KOPT-K1 (cell line): ENCODE results near the gene IL3.

Source experiments
- H3K27ac ChIP-seq: fragments of 200-600 bp; sonication (generic); 2 replicates; pipeline ENCODE4 v1.5.1; 2016; ENCODE audit warnings: antibody characterized with exemption, mild to moderate bottlenecking, low read depth, low read length; ENCODE audit not compliant: poor library complexity, severe bottlenecking
- H3K36me3 ChIP-seq: fragments of 200-600 bp; sonication (generic); 2 replicates; pipeline ENCODE4 v1.5.1; 2017; ENCODE audit warnings: antibody characterized with exemption, mild to moderate bottlenecking, low read length, moderate library complexity; ENCODE audit not compliant: insufficient read depth
- H3K9me3 ChIP-seq: fragments of 200-600 bp; sonication (generic); 2 replicates; pipeline ENCODE4 v1.5.1; 2017; ENCODE audit warnings: antibody characterized with exemption, low read length, mild to moderate bottlenecking; ENCODE audit not compliant: insufficient read depth, poor library complexity, severe bottlenecking

IL3 gene

DNA sequence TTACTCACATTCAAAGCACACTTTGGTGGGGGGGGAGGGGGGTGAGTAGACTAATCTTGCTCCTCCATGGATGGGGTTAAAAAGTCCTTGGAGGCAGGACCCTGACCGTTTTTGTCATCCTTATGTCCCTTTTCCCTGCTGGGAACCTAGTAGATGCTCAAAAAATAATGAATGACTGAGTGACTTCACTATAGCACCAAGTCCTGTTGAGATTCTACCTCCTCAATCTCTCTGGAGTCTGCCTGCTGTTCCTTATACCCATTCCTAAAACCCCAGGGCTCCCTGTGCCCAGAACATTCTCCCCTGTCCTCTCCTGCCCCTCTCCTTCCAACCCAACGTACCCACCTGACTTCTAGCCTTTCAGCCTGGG lies 10.9 kb downstream of the IL3 start:
- Histone ChIP-seq H3K27ac (no peak overlapping the region), H3K9me3 (no peaks in the 10 kb centered on the region), H3K36me3 (no peaks in the 10 kb centered on the region)

- Histone ChIP-seq H3K36me3 (no peaks in the 10 kb centered on the region), H3K27ac (no peak overlapping the region), H3K9me3 (no peaks in the 10 kb centered on the region)
Observed at GRCh38 chr5:132072070-132072469, 11.6 kb downstream of the IL3 start.

DNA sequence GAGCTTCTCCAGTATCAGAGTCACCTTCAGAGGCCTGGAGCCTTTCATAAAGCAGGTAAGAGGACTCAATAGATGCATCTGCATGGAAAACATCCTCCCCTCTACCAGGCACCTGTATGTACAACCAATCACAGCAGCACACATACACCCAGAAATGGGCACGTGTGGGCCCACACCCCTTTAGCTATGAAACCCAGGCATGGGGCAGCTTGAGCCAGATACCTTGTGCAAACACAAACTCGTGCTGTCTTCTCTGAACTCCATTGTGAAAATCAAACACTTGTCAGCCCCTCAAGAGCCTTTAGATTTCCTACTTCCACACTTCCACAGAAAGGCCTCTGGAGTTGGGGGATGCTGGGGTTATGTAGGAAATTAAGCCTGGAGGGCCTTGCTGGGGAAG lies 12.1 kb downstream of the IL3 start:
- Histone ChIP-seq H3K36me3 (no peaks in the 10 kb centered on the region), H3K9me3 (no peaks in the 10 kb centered on the region), H3K27ac (no peak overlapping the region)

DNA sequence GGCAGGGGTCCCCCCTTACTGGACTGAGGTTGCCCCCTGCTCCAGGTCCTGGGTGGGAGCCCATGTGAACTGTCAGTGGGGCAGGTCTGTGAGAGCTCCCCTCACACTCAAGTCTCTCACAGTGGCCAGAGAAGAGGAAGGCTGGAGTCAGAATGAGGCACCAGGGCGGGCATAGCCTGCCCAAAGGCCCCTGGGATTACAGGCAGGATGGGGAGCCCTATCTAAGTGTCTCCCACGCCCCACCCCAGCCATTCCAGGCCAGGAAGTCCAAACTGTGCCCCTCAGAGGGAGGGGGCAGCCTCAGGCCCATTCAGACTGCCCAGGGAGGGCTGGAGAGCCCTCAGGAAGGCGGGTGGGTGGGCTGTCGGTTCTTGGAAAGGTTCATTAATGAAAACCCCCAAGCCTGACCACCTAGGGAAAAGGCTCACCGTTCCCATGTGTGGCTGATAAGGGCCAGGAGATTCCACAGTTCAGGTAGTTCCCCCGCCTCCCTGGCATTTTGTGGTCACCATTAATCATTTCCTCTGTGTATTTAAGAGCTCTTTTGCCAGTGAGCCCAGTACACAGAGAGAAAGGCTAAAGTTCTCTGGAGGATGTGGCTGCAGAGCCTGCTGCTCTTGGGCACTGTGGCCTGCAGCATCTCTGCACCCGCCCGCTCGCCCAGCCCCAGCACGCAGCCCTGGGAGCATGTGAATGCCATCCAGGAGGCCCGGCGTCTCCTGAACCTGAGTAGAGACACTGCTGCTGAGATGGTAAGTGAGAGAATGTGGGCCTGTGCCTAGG lies 13.0 kb downstream of the IL3 start, which contains the start of gene CSF2:
TSS of gene CSF2 (plus strand) at position 559 of the 783 bp plus-strand sequence. CDS start at position 594, 35 bp downstream.
- no peaks in the 10 kb centered on the region for H3K36me3 ChIP-seq
- H3K27ac ChIP-seq, result no peak within 1 kb of the TSS
- no peaks in the 10 kb centered on the region for H3K9me3 ChIP-seq

DNA sequence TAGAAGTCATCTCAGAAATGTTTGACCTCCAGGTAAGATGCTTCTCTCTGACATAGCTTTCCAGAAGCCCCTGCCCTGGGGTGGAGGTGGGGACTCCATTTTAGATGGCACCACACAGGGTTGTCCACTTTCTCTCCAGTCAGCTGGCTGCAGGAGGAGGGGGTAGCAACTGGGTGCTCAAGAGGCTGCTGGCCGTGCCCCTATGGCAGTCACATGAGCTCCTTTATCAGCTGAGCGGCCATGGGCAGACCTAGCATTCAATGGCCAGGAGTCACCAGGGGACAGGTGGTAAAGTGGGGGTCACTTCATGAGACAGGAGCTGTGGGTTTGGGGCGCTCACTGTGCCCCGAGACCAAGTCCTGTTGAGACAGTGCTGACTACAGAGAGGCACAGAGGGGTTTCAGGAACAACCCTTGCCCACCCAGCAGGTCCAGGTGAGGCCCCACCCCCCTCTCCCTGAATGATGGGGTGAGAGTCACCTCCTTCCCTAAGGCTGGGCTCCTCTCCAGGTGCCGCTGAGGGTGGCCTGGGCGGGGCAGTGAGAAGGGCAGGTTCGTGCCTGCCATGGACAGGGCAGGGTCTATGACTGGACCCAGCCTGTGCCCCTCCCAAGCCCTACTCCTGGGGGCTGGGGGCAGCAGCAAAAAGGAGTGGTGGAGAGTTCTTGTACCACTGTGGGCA lies 13.8 kb downstream of the IL3 start:
- no peak overlapping the region for H3K27ac ChIP-seq
- no peaks in the 10 kb centered on the region for H3K9me3 ChIP-seq
- H3K36me3 ChIP-seq, result no peaks in the 10 kb centered on the region

GRCh38 chr5:132074772-132075718 lies 14.6 kb downstream of the IL3 start:
- Histone ChIP-seq H3K27ac (no peak overlapping the region), H3K9me3 (no peaks in the 10 kb centered on the region)

GRCh38 chr5:132075719-132076077 lies 15.2 kb downstream of the IL3 start:
- H3K9me3 ChIP-seq, result no peaks in the 10 kb centered on the region
- no peaks in the 10 kb centered on the region for H3K36me3 ChIP-seq
- no peak overlapping the region for H3K27ac ChIP-seq

More at GRCh38 chr5:132074772-132075718, 14.6 kb downstream of the IL3 start:
- no peaks in the 10 kb centered on the region for H3K36me3 ChIP-seq

GRCh38 chr5:132076202-132076830 lies 15.9 kb downstream of the IL3 start:
- Histone ChIP-seq H3K27ac (peak overlapping the region; percentile 43), H3K36me3 (no peaks in the 10 kb centered on the region), H3K9me3 (no peaks in the 10 kb centered on the region)

GRCh38 chr5:132076983-132077382 lies 16.5 kb downstream of the IL3 start:
- peak overlapping the region; percentile 43 for H3K27ac ChIP-seq
- H3K9me3 ChIP-seq, result no peaks in the 10 kb centered on the region
- H3K36me3 ChIP-seq, result no peaks in the 10 kb centered on the region

- Histone ChIP-seq H3K27ac (no peak overlapping the region), H3K9me3 (no peaks in the 10 kb centered on the region), H3K36me3 (no peaks in the 10 kb centered on the region)
Observed at GRCh38 chr5:132079081-132079480, 18.6 kb downstream of the IL3 start.

DNA sequence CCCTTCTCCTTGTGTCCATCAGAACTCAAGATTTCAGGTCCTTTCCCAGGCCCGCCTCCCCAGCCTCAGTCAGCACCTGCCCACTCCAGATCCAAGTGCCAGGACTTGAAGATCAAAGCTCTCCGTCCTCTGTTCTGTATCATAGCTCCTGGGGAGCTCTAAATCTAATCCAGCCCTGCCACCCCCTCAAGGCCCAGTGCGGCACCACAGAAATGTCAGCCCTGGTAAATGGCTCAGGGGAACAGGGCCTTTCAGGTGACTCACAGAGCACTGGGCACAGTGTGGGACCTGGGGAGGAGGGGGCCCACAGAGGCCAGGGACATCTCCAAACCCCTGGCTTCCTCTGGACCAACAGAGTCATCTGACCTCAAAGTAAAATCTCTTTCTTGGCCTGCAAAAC lies 19.2 kb downstream of the IL3 start:
- Histone ChIP-seq H3K9me3 (no peaks in the 10 kb centered on the region), H3K36me3 (no peaks in the 10 kb centered on the region), H3K27ac (no peak overlapping the region)

DNA sequence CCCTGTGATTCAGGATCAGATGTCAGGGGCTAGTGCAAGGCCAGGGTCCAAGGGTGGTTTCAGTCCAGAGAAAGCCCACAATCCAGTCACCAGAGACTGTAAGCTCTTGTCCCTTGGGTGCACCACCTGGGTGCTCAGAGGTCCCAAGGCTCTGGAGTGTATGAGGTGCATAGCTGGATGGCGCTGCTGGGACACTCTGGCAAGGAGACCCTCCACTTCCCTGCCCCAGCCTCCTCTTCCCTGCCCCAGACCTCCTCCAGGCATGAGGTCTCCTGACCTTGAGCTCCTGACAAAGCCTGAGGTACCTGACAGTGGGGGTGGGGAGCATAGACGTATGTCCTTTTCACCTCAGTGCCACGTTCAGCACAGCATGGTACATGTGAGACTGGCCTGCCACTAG lies 20.1 kb downstream of the IL3 start:
- H3K27ac ChIP-seq, result no peak overlapping the region
- H3K9me3 ChIP-seq, result no peaks in the 10 kb centered on the region
- no peaks in the 10 kb centered on the region for H3K36me3 ChIP-seq

DNA sequence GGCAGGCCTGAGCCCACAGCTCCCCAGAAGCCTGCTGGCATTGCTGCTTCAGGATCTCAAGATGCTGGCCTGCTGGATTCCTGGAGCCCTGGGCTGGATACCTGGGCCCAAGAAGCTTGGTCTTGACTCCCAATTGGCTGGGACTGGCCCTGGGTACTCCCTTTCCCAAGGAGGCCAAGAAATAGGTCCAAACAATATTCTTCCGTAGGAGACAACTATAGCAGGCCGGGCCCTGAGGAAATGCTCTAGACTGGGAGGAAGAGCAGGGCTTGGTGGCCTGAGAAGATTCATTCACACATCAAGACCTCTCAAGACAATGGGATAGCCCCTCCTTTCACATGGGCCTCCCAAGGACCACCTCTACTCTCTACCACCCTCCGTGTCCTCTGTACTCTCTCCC lies 21.0 kb downstream of the IL3 start:
- Histone ChIP-seq H3K27ac (no peak overlapping the region), H3K9me3 (no peaks in the 10 kb centered on the region), H3K36me3 (no peaks in the 10 kb centered on the region)

DNA sequence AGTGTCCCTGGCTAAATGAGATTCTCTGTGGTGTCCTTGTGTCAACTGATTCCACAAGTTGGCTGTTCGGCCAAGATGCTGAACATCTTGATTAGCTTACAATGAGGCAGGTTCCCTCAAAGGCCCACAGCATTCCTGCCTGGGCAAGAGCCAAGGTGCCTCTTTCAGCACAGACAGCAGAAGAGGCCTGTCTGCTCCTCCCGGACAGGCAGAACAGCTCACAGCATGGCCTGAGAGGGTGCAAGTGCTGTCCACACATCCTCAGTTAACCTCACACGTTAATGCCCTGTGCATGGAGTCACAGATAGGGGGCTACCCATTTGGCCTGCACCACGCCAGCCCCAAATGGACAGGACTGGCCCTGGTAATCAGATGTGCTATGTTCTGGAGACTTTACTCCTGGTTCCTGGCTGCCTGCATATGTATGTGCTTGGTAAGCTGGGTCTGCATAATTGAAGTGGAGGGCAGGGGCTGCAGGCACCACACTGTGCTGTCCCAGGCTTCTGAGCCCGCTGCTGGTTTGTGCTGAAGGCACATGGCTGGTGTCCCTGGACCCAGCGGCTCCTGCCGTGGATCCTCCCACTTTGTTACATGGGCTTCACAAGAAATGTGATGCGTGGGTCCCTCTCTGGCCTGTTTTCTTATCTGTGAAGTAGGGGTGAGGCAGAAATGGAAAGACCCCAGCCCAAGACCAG lies 22.0 kb downstream of the IL3 start:
- Histone ChIP-seq H3K36me3 (no peaks in the 10 kb centered on the region), H3K27ac (peak overlapping the region; percentile 42), H3K9me3 (no peaks in the 10 kb centered on the region)
